GM12878 (cell line): Measurements from ENCODE around the gene PSIP1. TPM values are rescaled to one million over a fixed set of nuclear protein-coding genes. Genes with fewer than 3 reads are reported as not detected.

Experiments used
- ATF2 ChIP-seq: IDR thresholded peaks from 2 replicates; pipeline ENCODE4 v1.6.1; 2012; ENCODE audit warnings: low read length, inconsistent platforms
- ATF7 ChIP-seq: fragments of 450-650 bp; IDR thresholded peaks from 2 replicates; pipeline ENCODE4 v1.6.1; 2016; ENCODE audit warnings: low read depth, mild to moderate bottlenecking
- CUX1 ChIP-seq: IDR thresholded peaks from 2 replicates; pipeline ENCODE4 v1.6.1; 2012; ENCODE audit warnings: improper control_type of control experiment, low read depth, low read length; ENCODE audit not compliant: insufficient replicate concordance
- E4F1 ChIP-seq: fragments of 450-650 bp; IDR thresholded peaks from 2 replicates; pipeline ENCODE4 v1.6.1; 2018; ENCODE audit warnings: borderline replicate concordance, mild to moderate bottlenecking; ENCODE audit not compliant: partially characterized antibody
- EGR1 ChIP-seq, 2 experiments: IDR thresholded peaks; 1 replicate in 1 of 2; 2 replicates in 1 of 2; pipeline ENCODE4 v1.6.1; 2011 to 2012; ENCODE audit warnings: low read depth in 2 of 2, low read length in 2 of 2, borderline replicate concordance in 1 of 2, mild to moderate bottlenecking in 1 of 2, moderate library complexity in 1 of 2
- FOS ChIP-seq: IDR thresholded peaks from 3 replicates; pipeline ENCODE4 v1.6.1; 2011; ENCODE audit warnings: borderline replicate concordance; ENCODE audit not compliant: insufficient read length; ENCODE audit errors: extremely low read depth
- HCFC1 ChIP-seq: fragments of 150-350 bp; IDR thresholded peaks from 2 replicates; pipeline ENCODE4 v1.6.1; 2014; ENCODE audit warnings: low read length
- KAT2A ChIP-seq: conservative IDR thresholded peaks from 2 replicates; pipeline ENCODE4 v1.6.1; 2011; ENCODE audit warnings: low read depth, low read length; ENCODE audit not compliant: control insufficient read depth
- LARP7 ChIP-seq: fragments of 450-650 bp; IDR thresholded peaks from 2 replicates; pipeline ENCODE4 v1.6.1; 2017; ENCODE audit warnings: mild to moderate bottlenecking
- MYC ChIP-seq: IDR thresholded peaks from 2 replicates; pipeline ENCODE4 v1.6.1; 2011; ENCODE audit warnings: mild to moderate bottlenecking, low read length, moderate library complexity, inconsistent platforms; ENCODE audit not compliant: insufficient read depth, insufficient replicate concordance, insufficient read length, severe bottlenecking
- POU2F2 ChIP-seq: IDR thresholded peaks from 3 replicates; pipeline ENCODE4 v1.6.1; 2011; ENCODE audit warnings: low read depth, mild to moderate bottlenecking, low read length, borderline replicate concordance
- PRDM15 ChIP-seq: fragments of 450-650 bp; formaldehyde crosslinking; IDR thresholded peaks from 2 replicates; pipeline ENCODE4 v1.4.0; 2020; ENCODE audit warnings: mild to moderate bottlenecking, moderate library complexity
- SIN3A ChIP-seq: IDR thresholded peaks from 2 replicates; pipeline ENCODE4 v1.6.1; 2012; ENCODE audit warnings: low read depth, low read length, improper control_type of control experiment
- SIX5 ChIP-seq: IDR thresholded peaks from 2 replicates; pipeline ENCODE4 v1.6.1; 2011; ENCODE audit warnings: mild to moderate bottlenecking, low read depth, low read length, moderate library complexity; ENCODE audit not compliant: severe bottlenecking
- SREBF1 ChIP-seq: IDR thresholded peaks from 2 replicates; pipeline ENCODE4 v1.6.1; 2012; ENCODE audit warnings: mild to moderate bottlenecking, low read length
- TCF12 ChIP-seq: IDR thresholded peaks from 2 replicates; pipeline ENCODE4 v1.6.1; 2011; ENCODE audit warnings: low read depth, mild to moderate bottlenecking, low read length
- polyA plus RNA-seq, 11 experiments: library from polyadenylated mRNA; depleted of rRNA in 4 of 11; unstranded in 6 of 11; stranded (reverse) in 5 of 11; fragments of >200 nt; fragmentation: Nextera tagmentation in 4 of 11; fragmentation: Illumina TruSeq in 1 of 11; extraction: Ambion mirVana in 4 of 11; extraction: Trizol in 1 of 11; gene quantifications; 1 replicate in 1 of 11; 2 replicates in 10 of 11; pipeline versions ENCODE4 v1.2.1 to v1.2.3, GENCODE V29; 2011 to 2016; ENCODE audit warnings: inconsistent platforms in 2 of 11, missing spikeins in 2 of 11, low read depth in 1 of 11
- total RNA-seq, 4 experiments: library from RNA; depleted of rRNA in 3 of 4; stranded (reverse); fragments of >200 nt in 3 of 4; fragmentation: Illumina TruSeq in 1 of 4; extraction: Trizol in 1 of 4; gene quantifications; 2 replicates each; pipeline versions ENCODE4 v1.2.1 to v1.2.3, GENCODE V29; 2013 to 2021

Gene PSIP1
- total and polyA plus RNA-seq, 10 of the 15 experiments (the other 5 are each of a cell fraction or from before 2014, with no cell fraction given): 75.5 to 299 (median 173) TPM

- TF ChIP-seq SREBF1: no peak
- peak; percentile 97 for TF ChIP-seq CUX1
- TF ChIP-seq EGR1 (IDR thresholded peaks at IDR 0.05; ENCODE audit: borderline replicate concordance in 1 of 2, low read depth in 2 of 2, low read length in 2 of 2): no peak
- TF ChIP-seq KAT2A: no peak
- no peak for TF ChIP-seq FOS
- no peak for TF ChIP-seq PRDM15 (CRISPR knock-in tag)
- no peak for TF ChIP-seq E4F1
- 0 out of 3 replicates have a peak, but pooled peaks have one; percentile 6 for TF ChIP-seq POU2F2
- peak; percentile 91 for TF ChIP-seq ATF2
- TF ChIP-seq SIX5: peak; percentile 2
- no peak for TF ChIP-seq HCFC1
- no peak for TF ChIP-seq SIN3A
- TF ChIP-seq LARP7: no peak
- peak; percentile 88 for TF ChIP-seq TCF12
- TF ChIP-seq MYC: no peak
- peak; percentile 75 for TF ChIP-seq ATF7
Measured at GRCh38 chr9:15529566-15530324, 19.0 kb upstream of the PSIP1 start (continued).
